H1 (cell line): ENCODE results near the gene CLEC2D. TPM values are rescaled to one million over a fixed set of nuclear protein-coding genes. Genes with fewer than 3 reads are reported as not detected.
A peak's percentile ranks its signal among the peaks of the same experiment; 100 is the strongest.

Experiments used
- CTCF ChIA-PET: fragments of 300-600 bp; sonication (Branson Sonifier 250); formaldehyde crosslinking; loops from one replicate; lab custom pipeline; 2021; ENCODE audit not compliant: partially characterized antibody; lab: Charles Lee
- POLR2A ChIA-PET: fragments of 300-600 bp; sonication (Branson Sonifier 250); formaldehyde crosslinking; loops from one replicate; lab custom pipeline; 2021; ENCODE audit warnings: inconsistent platforms; ENCODE audit not compliant: partially characterized antibody; lab: Charles Lee
- DNase-seq, 2 experiments: peaks; one replicate each; pipeline versions ENCODE4 v3.0.0 to v3.0.0-alpha.2; 2010 to 2022; ENCODE audit warnings: low spot score in 2 of 2, low read depth in 1 of 2, mixed read lengths in 1 of 2
- FAIRE-seq: peaks from 2 replicates; lab custom pipeline; 2011; peaks lifted over from hg19 to GRCh38; lab: Jason Lieb, UNC
- H2AFZ ChIP-seq: 2 replicates; pipeline ENCODE4 v1.8.1; 2012; ENCODE audit warnings: low read length, inconsistent platforms
- H2AK5ac ChIP-seq: 2 replicates; pipeline ENCODE4 v1.6.1; 2013; ENCODE audit warnings: low read depth, low read length
- H2BK120ac ChIP-seq: replicated peaks from 2 replicates; pipeline ENCODE3; 2013; ENCODE audit warnings: low read depth, low read length, inconsistent platforms
- H2BK12ac ChIP-seq: 2 replicates; pipeline ENCODE4 v1.6.1; 2013; ENCODE audit warnings: low read depth, low read length
- H2BK15ac ChIP-seq: 2 replicates; pipeline ENCODE4 v1.6.1; 2013; ENCODE audit warnings: low read length
- H2BK20ac ChIP-seq: 2 replicates; pipeline ENCODE4 v1.6.1; 2013; ENCODE audit warnings: low read length
- H2BK5ac ChIP-seq: 2 replicates; pipeline ENCODE4 v1.6.1; 2013; ENCODE audit warnings: low read depth, low read length
- H3K14ac ChIP-seq: 2 replicates; pipeline ENCODE4 v1.6.1; 2013; ENCODE audit warnings: inconsistent platforms; ENCODE audit not compliant: insufficient read length
- H3K18ac ChIP-seq: 2 replicates; pipeline ENCODE4 v1.6.1; 2013; ENCODE audit warnings: low read length; ENCODE audit errors: extremely low read depth
- H3K23ac ChIP-seq: 2 replicates; pipeline ENCODE4 v1.6.1; 2013; ENCODE audit warnings: inconsistent platforms; ENCODE audit not compliant: insufficient read length
- H3K23me2 ChIP-seq: 2 replicates; pipeline ENCODE4 v1.6.1; 2013; ENCODE audit warnings: low read depth, low read length
- H3K27ac ChIP-seq: 2 replicates; pipeline ENCODE4 v1.6.1; 2011; ENCODE audit warnings: low read depth, low read length, inconsistent platforms
- H3K27me3 ChIP-seq, 4 experiments: replicated peaks in 1 of 4; 1 replicate in 1 of 4; 2 replicates in 3 of 4; pipeline versions ENCODE4 v1.6.1 to v1.8.1; 2011 to 2013; ENCODE audit warnings: low read length in 3 of 4, mild to moderate bottlenecking in 3 of 4, inconsistent platforms in 2 of 4, mixed read lengths in 2 of 4, moderate library complexity in 1 of 4; ENCODE audit not compliant: control insufficient read depth in 3 of 4, insufficient read depth in 3 of 4; ENCODE audit errors: extremely low read depth in 1 of 4
- H3K36me3 ChIP-seq, 4 experiments: 2 replicates each; pipeline versions ENCODE4 v1.6.1 to v1.8.1; 2011 to 2013; ENCODE audit warnings: mild to moderate bottlenecking in 4 of 4, low read length in 3 of 4, moderate library complexity in 2 of 4, control low read depth in 1 of 4, inconsistent platforms in 1 of 4; ENCODE audit not compliant: insufficient read depth in 4 of 4, control insufficient read depth in 2 of 4
- H3K4ac ChIP-seq: replicated peaks from 2 replicates; pipeline ENCODE3; 2013; ENCODE audit warnings: low read length, low read depth, mixed read lengths, inconsistent platforms; ENCODE audit not compliant: insufficient read length
- H3K4me1 ChIP-seq, 4 experiments: replicated peaks in 1 of 4; 1 replicate in 1 of 4; 2 replicates in 3 of 4; pipeline versions ENCODE4 v1.6.1 to v1.8.1; 2011 to 2013; ENCODE audit warnings: low read length in 3 of 4, inconsistent platforms in 2 of 4, mixed read lengths in 1 of 4; ENCODE audit not compliant: insufficient read depth in 4 of 4, control insufficient read depth in 3 of 4
- H3K4me2 ChIP-seq, 2 experiments: 2 replicates each; pipeline versions ENCODE4 v1.6.1 to v1.8.1; 2011 to 2013; ENCODE audit warnings: low read depth in 2 of 2, low read length in 2 of 2, control low read depth in 1 of 2, inconsistent platforms in 1 of 2, mild to moderate bottlenecking in 1 of 2; ENCODE audit not compliant: insufficient read depth in 1 of 2
- H3K4me3 ChIP-seq, 4 experiments: fragments of 200-600, 300-600 bp in 1 of 4; sonication (generic), shearing (Covaris generic), sonication (Bioruptor Twin) in 1 of 4; 2 replicates each; pipeline versions ENCODE4 v1.5.1 to v1.8.1; 2011 to 2016; ENCODE audit warnings: low read length in 4 of 4, low read depth in 3 of 4, control low read depth in 2 of 4, inconsistent platforms in 2 of 4, mild to moderate bottlenecking in 2 of 4, mixed read lengths in 1 of 4, moderate library complexity in 1 of 4; ENCODE audit not compliant: insufficient read depth in 2 of 4; ENCODE audit errors: extremely low read depth in 1 of 4
- H3K56ac ChIP-seq: replicated peaks from 2 replicates; pipeline ENCODE3; 2013; ENCODE audit warnings: low read depth, mild to moderate bottlenecking, mixed read lengths, low read length, inconsistent platforms; ENCODE audit not compliant: insufficient read length
- H3K79me1 ChIP-seq: 2 replicates; pipeline ENCODE4 v1.6.1; 2013; ENCODE audit warnings: low read depth, low read length, control low read depth
- H3K79me2 ChIP-seq, 2 experiments: 2 replicates each; pipeline versions ENCODE4 v1.6.1 to v1.8.1; 2012 to 2013; ENCODE audit warnings: low read length in 2 of 2, mild to moderate bottlenecking in 2 of 2, inconsistent platforms in 1 of 2; ENCODE audit not compliant: insufficient read depth in 2 of 2, control insufficient read depth in 1 of 2
- H3K9ac ChIP-seq, 4 experiments: replicated peaks in 1 of 4; 1 replicate in 1 of 4; 2 replicates in 3 of 4; pipeline versions ENCODE4 v1.6.1 to v1.8.1; 2011 to 2013; ENCODE audit warnings: low read depth in 3 of 4, low read length in 3 of 4, control low read depth in 2 of 4, mild to moderate bottlenecking in 2 of 4, moderate library complexity in 2 of 4, inconsistent platforms in 1 of 4; ENCODE audit errors: extremely low read depth in 1 of 4
- H3K9me3 ChIP-seq, 2 experiments: 2 replicates each; pipeline versions ENCODE4 v1.6.1 to v1.8.1; 2012 to 2013; ENCODE audit warnings: mild to moderate bottlenecking in 2 of 2, moderate library complexity in 2 of 2, control low read depth in 1 of 2, inconsistent platforms in 1 of 2, low read depth in 1 of 2, low read length in 1 of 2, mixed read lengths in 1 of 2; ENCODE audit not compliant: insufficient read depth in 2 of 2
- H4K20me1 ChIP-seq, 2 experiments: replicated peaks in 1 of 2; 2 replicates each; pipeline versions ENCODE3 to v1.8.1; 2011 to 2013; ENCODE audit warnings: inconsistent platforms in 2 of 2, low read length in 2 of 2, mild to moderate bottlenecking in 1 of 2; ENCODE audit not compliant: insufficient read depth in 2 of 2, control insufficient read depth in 1 of 2
- H4K5ac ChIP-seq: 2 replicates; pipeline ENCODE4 v1.6.1; 2013; ENCODE audit warnings: low read length, low read depth, mixed read lengths, inconsistent platforms; ENCODE audit not compliant: insufficient read length
- H4K8ac ChIP-seq: 2 replicates; pipeline ENCODE4 v1.8.0; 2013; ENCODE audit warnings: mild to moderate bottlenecking, moderate library complexity, low read length, inconsistent platforms; ENCODE audit not compliant: insufficient read depth; ENCODE audit errors: extremely low read depth
- H4K91ac ChIP-seq: replicated peaks from 2 replicates; pipeline ENCODE3; 2013; ENCODE audit warnings: low read length, mixed read lengths, inconsistent platforms; ENCODE audit not compliant: insufficient read length
- BCL11A ChIP-seq, 2 experiments: IDR thresholded peaks; one replicate each; pipeline ENCODE4 v1.6.1; 2011; ENCODE audit warnings: low read depth in 2 of 2, low read length in 2 of 2, mild to moderate bottlenecking in 2 of 2
- CBX8 ChIP-seq: fragments of 300-800, 300-1000 bp; sonication (generic); IDR thresholded peaks from 2 replicates; pipeline ENCODE4 v1.7.1; 2016; ENCODE audit warnings: low read depth, low read length, borderline replicate concordance
- EZH2 ChIP-seq: fragments of 200-600 bp; sonication (generic); IDR thresholded peaks from 2 replicates; pipeline ENCODE4 v1.7.1; 2012; ENCODE audit warnings: low read depth, mild to moderate bottlenecking, moderate library complexity, low read length, inconsistent platforms; ENCODE audit not compliant: severe bottlenecking
- FOSL1 ChIP-seq: IDR thresholded peaks from 2 replicates; pipeline ENCODE4 v1.6.1; 2011; ENCODE audit warnings: mild to moderate bottlenecking, low read depth, low read length, moderate library complexity; ENCODE audit not compliant: insufficient read depth
- GABPA ChIP-seq: IDR thresholded peaks from 2 replicates; pipeline ENCODE4 v1.6.1; 2011; ENCODE audit warnings: mild to moderate bottlenecking, low read length, moderate library complexity, borderline replicate concordance; ENCODE audit not compliant: insufficient read depth
- NANOG ChIP-seq: IDR thresholded peaks from 2 replicates; pipeline ENCODE4 v1.6.1; 2011; ENCODE audit warnings: low read length, low read depth, mild to moderate bottlenecking, inconsistent platforms; ENCODE audit not compliant: insufficient read depth, poor library complexity, severe bottlenecking
- PHF8 ChIP-seq: fragments of 200-600 bp; sonication (generic); conservative IDR thresholded peaks from 2 replicates; pipeline ENCODE4 v1.7.1; 2012; ENCODE audit warnings: low read depth, mild to moderate bottlenecking, inconsistent platforms, low read length, moderate library complexity
- POU5F1 ChIP-seq: IDR thresholded peaks from 2 replicates; pipeline ENCODE4 v1.6.1; 2011; ENCODE audit warnings: low read depth, mild to moderate bottlenecking, low read length, moderate library complexity
- SAP30 ChIP-seq: fragments of 300-600 bp; sonication (generic); IDR thresholded peaks from 2 replicates; pipeline ENCODE4 v1.7.1; 2012; ENCODE audit warnings: low read length, moderate library complexity, mild to moderate bottlenecking, inconsistent platforms; ENCODE audit not compliant: insufficient read depth, insufficient replicate concordance
- SIRT6 ChIP-seq: IDR thresholded peaks from one replicate; pipeline ENCODE4 v1.7.1; 2012; ENCODE audit warnings: low read length, inconsistent platforms
- SP1 ChIP-seq: IDR thresholded peaks from 2 replicates; pipeline ENCODE4 v1.6.1; 2011; ENCODE audit warnings: low read depth, low read length
- SP4 ChIP-seq: IDR thresholded peaks from 2 replicates; pipeline ENCODE4 v1.6.1; 2012; ENCODE audit warnings: low read length, inconsistent platforms
- SRF ChIP-seq: IDR thresholded peaks from 2 replicates; pipeline ENCODE4 v1.6.1; 2011; ENCODE audit warnings: mild to moderate bottlenecking, low read depth, low read length, moderate library complexity
- TBP ChIP-seq: IDR thresholded peaks from 2 replicates; pipeline ENCODE4 v1.6.1; 2011; ENCODE audit warnings: low read depth, low read length, improper control_type of control experiment
- WGBS, 2 experiments: shearing (Covaris generic) in 1 of 2; methylation state at CpG; one replicate each; pipeline versions ENCODE4 v1.1.6 to v1.1.7; 2013 to 2015; ENCODE audit warnings: low lambda C conversion rate in 2 of 2, mixed read lengths in 2 of 2, inconsistent platforms in 1 of 2, low coverage in 1 of 2, missing lambda C conversion rate in 1 of 2; ENCODE audit not compliant: insufficient replicate concordance in 2 of 2, insufficient coverage in 1 of 2, insufficient read length in 1 of 2; ENCODE audit errors: extremely low coverage in 1 of 2, missing lambda C conversion rate in 1 of 2; 5-methylcytosine and 5-hydroxymethylcytosine counted together
- polyA plus RNA-seq, 7 experiments: library from polyadenylated mRNA; depleted of rRNA in 3 of 7; stranded (reverse) in 5 of 7; unstranded in 2 of 7; fragments of >200 nt in 5 of 7; fragments of 200-250 nt in 2 of 7; gene quantifications; 1 replicate in 5 of 7; 2 replicates in 1 of 7; 4 replicates in 1 of 7; pipeline versions ENCODE4 v1.2.1 to v1.2.3, GENCODE V29; 2011 to 2013; ENCODE audit warnings: missing spikeins in 2 of 7, mixed read lengths in 2 of 7
- total RNA-seq: library from RNA; stranded (reverse); fragmentation: NEBNext Ultra II Directional; extraction: Animal tissue kit (Norgen Biotek cat#: 25700); gene quantifications from 2 replicates; pipeline ENCODE4 v1.2.1, GENCODE V29; 2021

Gene CLEC2D
- total and polyA plus RNA-seq, 2 of the 8 experiments (the other 6 are each of a cell fraction or from before 2014, with no cell fraction given): 4.2 to 6.2 TPM

DNA sequence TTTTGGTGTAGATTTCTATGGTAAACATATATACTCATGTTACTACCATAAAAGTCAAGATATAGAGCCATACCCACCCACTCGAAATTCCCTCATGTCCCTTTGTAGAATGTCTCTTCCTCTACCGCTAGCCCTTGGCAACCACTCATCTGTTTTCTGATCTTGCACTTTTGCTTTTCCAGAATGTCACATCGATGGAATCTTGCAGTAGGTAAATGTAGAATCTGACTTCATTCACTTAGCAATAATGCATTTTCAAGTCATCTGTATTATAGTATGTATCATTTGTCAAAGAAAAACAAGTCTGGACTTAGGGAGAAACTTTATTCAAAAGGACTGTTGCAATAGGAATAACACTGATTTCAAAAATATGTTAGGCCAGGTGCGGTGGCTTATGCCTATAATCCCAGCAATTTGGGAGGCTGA is 19.3 kb upstream of the CLEC2D start:
- CTCF ChIA-PET: interaction anchor here (0.6 kb wide), 1 partner anchor 295 kb away, joined by 4 read pairs; no protein-coding TSS in a partner anchor
- Histone ChIP-seq H2BK20ac (no peak overlapping the region), H3K79me2 (peaks cover 0 to 30% of the 10 kb centered on the region in 2 experiments; a peak in 3 of 4 replicates), H3K56ac (no peak overlapping the region), H3K23ac (no peak overlapping the region), H3K9ac (no peak overlapping the region), H4K91ac (no peak overlapping the region), H3K23me2 (peaks cover 11% of the 10 kb centered on the region; the same call in 1 of the 2 replicates), H4K8ac (no peak overlapping the region), H3K14ac (no peak overlapping the region), H3K79me1 (no peaks in the 10 kb centered on the region), H2AK5ac (no peak overlapping the region), H2AFZ (no peak overlapping the region), H3K27me3 (no peaks in the 10 kb centered on the region), H3K36me3 (peaks cover 2 to 5% (median 4%) of the 10 kb centered on the region in 4 experiments; a peak in 5 of 8 replicates), H3K9me3 (no peaks in the 10 kb centered on the region), H3K4me2 (peak overlapping the region in 1 of 2 experiments; percentile 83; a peak in 1 of 4 replicates), H3K4ac (no peak overlapping the region), H3K4me3 (peak overlapping the region in 1 of 4 experiments; percentile 85; a peak in 1 of 8 replicates), H2BK5ac (no peak overlapping the region), H2BK120ac (no peak overlapping the region), H4K20me1 (no peaks in the 10 kb centered on the region), H2BK15ac (no peak overlapping the region), H2BK12ac (no peak overlapping the region), H3K4me1 (peaks cover 2 to 7% (median 5%) of the 10 kb centered on the region in 4 experiments; a peak in 3 of 7 replicates), H3K18ac (no peak overlapping the region), H3K27ac (no peak overlapping the region), H4K5ac (no peak overlapping the region)
- DNase-seq (no peak), FAIRE-seq (no peak)
- WGBS, 2 experiments: 90% methylated on average over 4 of the region's 4 CpGs; no CpG with 5 or more reads in 1 of the 2 experiments
- POLR2A ChIA-PET: interaction anchor here (0.6 to 0.8 kb wide), 2 partner anchors 9 to 12 kb away, joined by 3 read pairs; no protein-coding TSS in a partner anchor
- TF ChIP-seq SRF: no peak
- no peak for TF ChIP-seq BCL11A (IDR thresholded peaks at IDR 0.05; ENCODE audit: low read depth in 2 of 2, low read length in 2 of 2)
- TF ChIP-seq SIRT6: no peak
- TF ChIP-seq POU5F1: no peak
- TF ChIP-seq SAP30: no peak
- no peak for TF ChIP-seq SP4
- TF ChIP-seq GABPA: no peak
- no peak for TF ChIP-seq PHF8
- TF ChIP-seq TBP: no peak
- no peak for TF ChIP-seq FOSL1
- TF ChIP-seq NANOG: no peak
- no peak for TF ChIP-seq CBX8
- no peak for TF ChIP-seq EZH2
- TF ChIP-seq SP1: no peak
